ELF-1 (cell line): ENCODE results near the gene PAK1IP1.

Experiments
- DNase-seq: peaks from one replicate; pipeline ENCODE4 v3.0.0-alpha.2; 2016; ENCODE audit warnings: low read depth, low spot score

The PAK1IP1 gene

GRCh38 chr6:10690651-10691445 lies 3.9 kb upstream of the PAK1IP1 start:
- peak; percentile 5 for DNase-seq

DNA sequence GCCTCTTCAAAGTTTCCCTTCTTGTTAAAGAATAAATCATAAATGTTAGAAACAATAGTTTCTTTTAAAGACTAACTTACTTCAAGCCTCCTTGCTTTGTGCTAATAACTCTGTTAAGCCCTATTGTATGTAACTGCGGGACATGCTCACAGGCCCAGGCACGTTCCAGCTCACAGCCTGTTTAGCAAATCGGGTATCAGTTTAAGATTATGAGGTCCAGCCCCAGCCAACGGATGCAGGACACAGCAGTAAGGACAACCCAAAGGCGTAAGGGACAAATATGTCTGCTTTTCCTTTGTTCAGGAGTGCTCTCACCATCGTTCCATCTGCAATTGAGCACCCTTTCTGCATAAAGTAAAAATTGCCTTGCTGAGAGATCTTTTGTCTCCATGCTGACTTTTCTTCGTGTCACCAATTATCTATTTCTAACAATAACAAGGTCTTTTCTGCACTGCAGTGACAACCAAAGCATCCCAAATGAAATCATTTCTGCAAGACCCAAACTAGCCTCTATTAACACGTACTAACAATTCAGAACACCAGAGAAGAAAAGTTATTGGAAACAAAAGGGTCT lies 1.7 kb upstream of the PAK1IP1 start:
- peak; percentile 3 for DNase-seq

DNA sequence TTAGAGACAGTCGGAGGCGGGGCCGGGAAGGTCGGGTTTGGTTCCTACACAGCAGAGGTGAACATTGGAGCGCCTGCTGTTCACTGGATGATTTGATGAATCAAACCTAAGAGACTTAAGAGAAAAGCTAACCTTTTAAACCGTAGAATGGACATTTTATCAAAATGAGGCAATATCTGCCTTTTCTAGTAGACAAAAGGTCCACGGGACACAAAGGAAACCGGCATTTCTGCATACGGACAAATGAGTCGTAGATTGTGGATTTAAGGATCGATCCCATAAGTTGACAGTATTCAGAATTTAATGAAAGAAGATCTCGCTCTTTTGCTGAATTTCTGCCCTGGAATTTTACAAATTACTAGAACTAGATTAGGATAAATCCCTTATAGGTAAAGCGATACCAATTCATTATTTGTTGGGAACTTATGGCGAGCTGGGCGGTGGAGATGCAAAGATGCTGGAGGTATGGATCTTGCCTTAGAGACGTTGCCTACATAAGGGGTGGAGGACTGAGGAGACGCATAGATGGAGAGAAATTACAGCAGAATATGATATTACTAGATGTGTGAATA lies 400 bp downstream of the PAK1IP1 start:
- DNase-seq, result no peak

- DNase-seq, result no peak
These were observed 1.9 kb downstream of the PAK1IP1 start for GRCh38 chr6:10696655-10697054.

DNA sequence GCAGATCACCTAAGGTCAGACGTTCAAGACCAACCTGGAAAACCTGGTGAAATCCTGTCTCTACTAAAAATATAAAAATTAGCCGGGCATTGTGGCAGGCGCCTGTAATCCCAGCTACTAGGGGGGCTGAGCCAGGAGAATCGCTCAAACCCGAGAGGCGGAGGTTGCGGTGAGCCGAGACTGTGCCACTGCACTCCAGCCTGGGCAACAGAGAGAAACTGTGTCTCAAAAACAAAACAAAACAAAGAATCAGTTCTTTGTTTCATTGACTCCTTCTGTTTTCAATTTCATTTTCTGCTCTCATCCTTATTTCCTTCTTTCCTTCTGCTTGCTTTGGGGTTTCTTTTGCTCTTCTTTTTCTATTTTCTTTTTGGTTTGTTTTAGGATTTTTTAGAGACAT lies 19.2 kb downstream of the PAK1IP1 start:
- DNase-seq, result no peak

DNA sequence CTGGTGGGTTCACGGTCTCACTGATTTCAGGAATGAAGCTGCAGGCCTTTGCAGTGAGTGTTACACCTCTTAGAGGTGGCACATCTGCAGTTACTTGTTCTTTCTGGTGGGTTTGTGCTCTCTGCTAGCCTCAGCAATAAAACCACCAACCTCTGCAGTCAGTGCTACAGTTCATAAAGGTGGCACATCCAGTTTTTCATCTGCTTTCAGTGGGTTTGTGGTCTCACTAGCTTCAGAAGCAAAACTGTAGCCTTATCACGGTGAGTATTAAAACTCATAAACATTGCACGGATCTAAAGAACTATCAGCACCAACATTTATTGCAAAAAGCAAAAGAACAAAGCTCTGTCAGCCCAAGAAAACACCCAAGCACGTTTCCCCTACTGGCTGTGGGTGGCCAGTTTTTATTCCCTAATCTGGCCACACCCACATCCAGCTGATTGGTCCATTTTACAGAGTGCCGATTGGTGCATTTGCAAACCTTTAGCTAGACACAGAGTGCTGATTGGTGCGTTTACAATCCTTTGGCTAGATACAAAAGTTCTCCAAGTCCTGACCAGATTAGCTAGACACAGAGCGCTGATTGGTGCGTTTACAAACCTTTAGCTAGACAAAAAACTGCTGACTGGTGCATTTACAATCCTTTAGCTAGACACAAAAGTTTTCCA lies 24.7 kb downstream of the PAK1IP1 start:
- no peak for DNase-seq

GRCh38 chr6:10719964-10720264 lies 25.1 kb downstream of the PAK1IP1 start:
- no peak for DNase-seq

DNA sequence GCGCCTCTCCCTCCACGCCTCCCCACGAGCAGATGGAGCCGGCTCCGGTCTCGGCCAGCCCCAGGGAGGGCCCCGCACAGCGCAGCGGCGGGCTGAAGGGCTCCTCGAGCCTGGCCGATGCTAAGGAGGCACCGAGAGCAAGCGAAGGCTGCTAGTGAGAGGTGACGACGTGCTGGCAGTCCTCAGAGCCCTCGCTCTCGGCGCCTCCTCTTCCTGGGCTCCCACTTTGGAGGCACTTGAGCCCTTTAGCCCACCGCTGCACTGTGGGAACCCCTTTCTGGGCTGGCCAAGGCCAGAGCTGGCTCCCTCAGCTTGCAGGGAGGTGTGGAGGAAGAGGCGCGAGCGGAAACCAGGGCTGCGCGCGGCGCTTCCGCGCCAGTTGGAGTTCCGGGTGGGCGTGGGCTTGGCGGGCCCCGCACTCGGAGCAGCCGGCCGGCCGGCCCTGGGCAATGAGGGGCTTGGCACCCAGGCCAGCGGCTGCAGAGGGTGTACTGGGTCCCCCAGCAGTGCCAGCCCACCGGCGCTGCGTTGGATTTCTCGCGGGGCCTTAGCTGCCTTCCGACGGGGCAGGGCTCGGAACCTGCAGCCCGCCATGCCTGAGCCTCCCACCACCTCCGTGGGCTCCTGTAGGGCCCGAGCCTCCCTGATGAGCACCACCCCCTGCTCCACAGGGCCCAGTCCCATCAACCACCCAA lies 25.6 kb downstream of the PAK1IP1 start:
- no peak for DNase-seq

DNA sequence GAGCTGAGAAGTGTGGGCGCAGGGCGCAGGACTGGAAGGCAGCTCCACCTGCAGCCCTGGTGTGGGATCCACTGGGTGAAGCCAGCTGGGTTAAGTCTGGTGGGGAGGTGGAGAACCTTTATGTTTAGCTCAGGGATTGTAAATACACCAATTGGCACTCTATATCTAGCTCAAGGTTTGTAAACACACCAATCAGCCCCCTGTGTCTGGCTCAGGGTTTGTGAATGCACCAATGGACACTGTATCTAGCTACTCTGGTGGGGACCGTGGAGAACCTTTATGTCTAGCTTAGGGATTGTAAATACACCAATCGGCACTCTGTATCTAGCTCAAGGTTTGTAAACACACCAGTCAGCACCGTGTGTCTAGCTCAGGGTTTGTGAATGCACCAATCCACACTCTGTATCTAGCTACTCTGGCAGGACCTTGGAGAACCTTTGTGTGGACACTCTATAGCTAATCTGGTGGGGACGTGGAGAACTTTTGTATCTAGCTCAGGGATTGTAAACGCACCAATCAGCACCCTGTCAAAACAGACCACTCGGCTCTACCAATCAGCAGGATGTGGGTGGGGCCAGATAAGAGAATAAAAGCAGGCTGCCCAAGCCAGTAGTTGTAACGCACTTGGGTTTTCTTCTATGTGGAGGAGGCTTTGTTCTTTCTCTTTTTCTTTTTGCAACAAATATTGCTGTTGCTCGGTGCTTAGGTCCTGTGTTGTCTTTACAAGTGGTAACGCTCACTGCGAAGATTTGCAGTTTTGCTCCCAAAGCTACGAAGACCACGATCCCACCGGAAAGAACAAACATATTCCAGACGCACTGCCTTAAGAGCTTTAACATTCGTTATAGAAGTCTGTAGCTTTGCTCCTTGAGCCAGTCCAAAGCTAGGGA lies 26.4 kb downstream of the PAK1IP1 start:
- peak; percentile 3 for DNase-seq

DNA sequence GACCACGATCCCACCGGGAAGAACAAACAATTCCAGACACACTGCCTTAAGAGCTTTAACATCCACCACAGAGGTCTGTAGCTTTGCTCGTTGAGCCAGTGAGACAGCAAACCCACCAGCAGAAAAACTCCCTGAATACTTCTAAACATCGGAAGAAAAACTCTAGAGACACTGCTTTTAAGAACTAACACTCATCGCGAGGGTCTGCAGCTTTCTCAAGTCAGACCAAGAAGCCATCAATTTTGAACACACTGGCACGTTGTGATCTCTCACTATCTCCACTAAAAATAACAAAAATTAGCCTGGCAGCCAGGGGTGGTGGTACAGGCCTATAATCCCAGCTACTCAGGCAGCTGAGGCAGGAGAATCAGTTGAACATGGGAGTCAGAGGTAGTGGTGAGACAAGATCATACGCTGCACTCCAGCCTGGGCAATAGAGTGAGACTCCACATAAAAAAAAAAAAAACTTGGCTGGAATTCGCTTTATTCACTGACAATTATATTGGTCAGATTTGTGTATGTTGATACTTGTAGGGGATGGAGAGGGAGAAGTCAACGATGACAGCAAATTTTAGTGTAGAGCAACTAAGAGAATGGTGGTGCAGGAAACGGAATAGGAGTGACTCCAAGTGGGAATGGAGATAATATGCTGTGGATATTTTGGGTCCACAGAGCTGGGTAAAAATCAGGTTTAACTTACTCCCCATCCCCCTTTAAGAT lies 27.2 kb downstream of the PAK1IP1 start:
- DNase-seq, result peak; percentile 5

DNA sequence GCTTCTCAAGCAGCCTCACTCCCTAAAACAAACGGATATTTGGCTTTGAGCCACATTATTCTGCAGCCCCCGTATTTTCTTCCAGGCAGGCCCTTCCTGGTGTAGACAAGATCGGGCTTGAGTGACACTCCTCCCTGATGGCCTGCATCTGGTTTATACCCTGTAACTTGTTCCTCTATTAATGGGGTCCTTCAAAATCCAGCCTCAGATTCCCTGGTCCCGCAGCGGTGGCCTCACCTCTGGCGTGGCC lies 27.7 kb downstream of the PAK1IP1 start:
- no peak for DNase-seq

- peak; percentile 99 for DNase-seq
These were observed 28.2 kb downstream of the PAK1IP1 start, which contains the start of gene TMEM14C for GRCh38 chr6:10722820-10723566. Gene TMEM14C, plus strand, starts transcription at chr6:10723070. Its CDS starts 1,544 bp downstream, at chr6:10724614.

- DNase-seq, result no peak
These were observed 28.8 kb downstream of the PAK1IP1 start for GRCh38 chr6:10723567-10723881.

- no peak for DNase-seq
These were observed 30.3 kb downstream of the PAK1IP1 start for GRCh38 chr6:10725044-10725443.

DNA sequence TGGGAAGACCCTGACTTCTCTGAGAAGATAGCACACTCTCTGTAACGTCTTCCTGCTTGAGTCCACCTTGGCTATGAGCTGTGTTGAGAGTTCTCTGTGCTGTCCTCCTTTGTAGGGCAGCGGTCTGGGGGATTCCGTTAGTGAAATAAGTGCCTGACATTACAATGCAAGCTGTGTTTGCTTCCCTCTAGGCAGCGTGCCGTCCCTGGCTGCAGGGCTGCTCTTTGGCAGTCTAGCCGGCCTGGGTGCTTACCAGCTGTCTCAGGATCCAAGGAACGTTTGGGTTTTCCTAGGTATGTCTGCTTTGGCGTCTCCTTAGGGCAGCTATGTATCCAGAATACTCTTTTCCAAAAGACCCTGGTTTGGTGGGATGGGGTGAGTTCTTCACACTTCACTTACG lies 30.9 kb downstream of the PAK1IP1 start:
- DNase-seq, result no peak

GRCh38 chr6:10730254-10730653 lies 35.5 kb downstream of the PAK1IP1 start:
- DNase-seq, result no peak

- peak; percentile 37 for DNase-seq
These were observed 38.5 kb downstream of the PAK1IP1 start for GRCh38 chr6:10733151-10733715.

DNA sequence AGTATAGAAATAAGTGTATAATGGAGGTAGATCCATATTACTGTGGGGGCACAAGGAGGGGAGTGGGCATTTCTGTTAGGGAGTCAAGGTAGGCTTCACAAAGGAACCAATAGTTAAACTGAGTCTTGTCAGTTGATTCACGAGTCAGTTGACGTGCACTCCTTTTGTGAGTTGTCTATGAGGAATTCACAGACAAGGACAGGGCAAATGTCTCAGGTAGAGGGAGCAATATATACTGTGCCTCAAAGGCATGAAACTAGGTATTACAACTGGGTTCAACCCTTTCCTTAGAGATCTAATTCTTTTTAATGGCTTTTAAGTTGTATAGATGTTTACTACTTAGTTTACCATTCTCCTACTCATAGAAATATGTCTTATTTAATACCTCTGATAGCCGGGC lies 39.1 kb downstream of the PAK1IP1 start:
- no peak for DNase-seq

GRCh38 chr6:10736731-10737130 lies 42.0 kb downstream of the PAK1IP1 start:
- no peak for DNase-seq

DNA sequence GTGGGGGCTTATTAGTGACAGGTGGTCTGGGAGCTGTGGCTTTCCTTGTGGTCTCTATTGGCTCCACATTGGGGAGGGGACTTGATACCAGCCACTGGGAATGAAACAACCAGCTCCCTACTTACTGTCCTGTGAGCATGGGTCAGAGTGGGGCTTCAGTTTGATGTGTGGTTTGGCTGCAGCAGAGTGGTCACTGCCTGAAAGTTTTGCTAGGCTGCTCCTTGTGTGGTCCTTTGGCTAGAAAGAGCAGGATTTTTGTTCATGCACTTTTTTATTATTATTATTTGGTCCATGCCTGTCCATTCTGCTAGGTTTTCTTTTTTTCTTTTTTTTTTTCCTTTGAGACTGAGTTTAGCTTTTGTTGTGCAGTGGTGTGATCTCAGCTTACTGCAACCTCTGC lies 45.3 kb downstream of the PAK1IP1 start:
- DNase-seq, result no peak
